ENCODE data around the gene CASS4. TPM values are rescaled to one million over a fixed set of nuclear protein-coding genes. Genes with fewer than 3 reads are reported as not detected.

The CASS4 gene
- total RNA-seq, 1 experiment from 2014 or later: 0.17 TPM

DNA sequence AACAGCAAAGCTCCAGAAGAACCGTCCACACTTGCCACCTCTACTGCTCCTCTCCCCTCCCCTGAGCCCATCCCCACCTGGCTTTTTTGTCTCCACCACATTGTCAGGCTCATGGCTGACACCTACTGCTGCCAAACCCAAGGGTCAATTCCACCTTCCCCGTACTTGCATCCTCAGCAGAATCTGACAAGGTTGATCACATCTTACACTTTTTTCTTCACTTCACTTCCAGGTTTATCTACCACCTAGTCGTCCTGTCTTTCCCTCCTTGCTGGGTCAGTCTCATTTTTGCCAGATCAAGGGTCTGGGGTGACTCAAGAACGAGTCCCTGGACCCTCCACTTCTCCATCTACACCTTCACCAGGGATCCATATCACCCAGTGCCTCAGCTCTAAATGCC lies 23.2 kb upstream of the CASS4 start:
- H4K20me1 ChIP-seq (ENCODE audit: insufficient read depth): no peaks in the 10 kb centered on the region
- H3K9me3 ChIP-seq (ENCODE audit: control insufficient read depth in 1 of 2, insufficient read depth in 1 of 2, low read depth in 1 of 2, low read length in 2 of 2): no peaks in the 10 kb centered on the region
- H3K27ac ChIP-seq (ENCODE audit: low read depth, low read length): no peak overlapping the region
- POLR2A ChIA-PET: no interaction called here
- no peaks in the 10 kb centered on the region for H3K9me2 ChIP-seq (ENCODE audit: insufficient read depth)
- no peak for ATAC-seq
- peaks cover 29 to 39% of the 10 kb centered on the region in 2 experiments for H3K36me3 ChIP-seq (ENCODE audit: control insufficient read depth in 1 of 2, insufficient read depth in 2 of 2, low read length in 2 of 2)
- H3K9ac ChIP-seq (ENCODE audit: low read length): no peak overlapping the region
- peaks cover 8 to 14% of the 10 kb centered on the region in 2 experiments; a peak in 3 of 4 replicates for H3K4me1 ChIP-seq (ENCODE audit: control insufficient read depth in 1 of 2, insufficient read depth in 2 of 2, low read length in 2 of 2)
- H3K79me2 ChIP-seq (ENCODE audit: insufficient read depth, low read length): peaks cover 95% of the 10 kb centered on the region
- no peak for DNase-seq (ENCODE audit: low read depth, low spot score)
- no peak overlapping the region for H2AFZ ChIP-seq (ENCODE audit: low read depth, low read length, poor library complexity, severe bottlenecking)
- H3K4me2 ChIP-seq (ENCODE audit: low read length): no peak overlapping the region
- CTCF ChIA-PET: no interaction called here
- H3K27me3 ChIP-seq (ENCODE audit: insufficient read depth, low read length): no peaks in the 10 kb centered on the region
- RAD21 ChIA-PET (ENCODE audit: low non-redundant PET in 1 of 2, low total read pairs in 2 of 2, uncharacterized antibody in 2 of 2, unreplicated experiment in 2 of 2): no interaction called here
- no TSS peak for BruUV-seq (replicated peaks)
- intact Hi-C loops (cut with micrococcal nuclease): no loop called here
- no peak overlapping the region for H3K4me3 ChIP-seq (replicated peaks in 1 of 2; ENCODE audit: low read depth in 1 of 2, low read length in 2 of 2)
- TF ChIP-seq EZH2 (IDR thresholded peaks at IDR 0.05) (no peak), EGR1 (IDR thresholded peaks at IDR 0.05; ENCODE audit: low read depth) (no peak), FOSL1 (IDR thresholded peaks at IDR 0.05; ENCODE audit: low read depth) (no peak), ELF1 (IDR thresholded peaks at IDR 0.05; ENCODE audit: borderline replicate concordance, low read depth) (no peak), EZH2phosphoT487 (IDR thresholded peaks at IDR 0.05; ENCODE audit: borderline replicate concordance) (no peak), CEBPB (IDR thresholded peaks at IDR 0.05; ENCODE audit: low read depth) (no peak)
- TF ChIP-seq, protein P1, sequence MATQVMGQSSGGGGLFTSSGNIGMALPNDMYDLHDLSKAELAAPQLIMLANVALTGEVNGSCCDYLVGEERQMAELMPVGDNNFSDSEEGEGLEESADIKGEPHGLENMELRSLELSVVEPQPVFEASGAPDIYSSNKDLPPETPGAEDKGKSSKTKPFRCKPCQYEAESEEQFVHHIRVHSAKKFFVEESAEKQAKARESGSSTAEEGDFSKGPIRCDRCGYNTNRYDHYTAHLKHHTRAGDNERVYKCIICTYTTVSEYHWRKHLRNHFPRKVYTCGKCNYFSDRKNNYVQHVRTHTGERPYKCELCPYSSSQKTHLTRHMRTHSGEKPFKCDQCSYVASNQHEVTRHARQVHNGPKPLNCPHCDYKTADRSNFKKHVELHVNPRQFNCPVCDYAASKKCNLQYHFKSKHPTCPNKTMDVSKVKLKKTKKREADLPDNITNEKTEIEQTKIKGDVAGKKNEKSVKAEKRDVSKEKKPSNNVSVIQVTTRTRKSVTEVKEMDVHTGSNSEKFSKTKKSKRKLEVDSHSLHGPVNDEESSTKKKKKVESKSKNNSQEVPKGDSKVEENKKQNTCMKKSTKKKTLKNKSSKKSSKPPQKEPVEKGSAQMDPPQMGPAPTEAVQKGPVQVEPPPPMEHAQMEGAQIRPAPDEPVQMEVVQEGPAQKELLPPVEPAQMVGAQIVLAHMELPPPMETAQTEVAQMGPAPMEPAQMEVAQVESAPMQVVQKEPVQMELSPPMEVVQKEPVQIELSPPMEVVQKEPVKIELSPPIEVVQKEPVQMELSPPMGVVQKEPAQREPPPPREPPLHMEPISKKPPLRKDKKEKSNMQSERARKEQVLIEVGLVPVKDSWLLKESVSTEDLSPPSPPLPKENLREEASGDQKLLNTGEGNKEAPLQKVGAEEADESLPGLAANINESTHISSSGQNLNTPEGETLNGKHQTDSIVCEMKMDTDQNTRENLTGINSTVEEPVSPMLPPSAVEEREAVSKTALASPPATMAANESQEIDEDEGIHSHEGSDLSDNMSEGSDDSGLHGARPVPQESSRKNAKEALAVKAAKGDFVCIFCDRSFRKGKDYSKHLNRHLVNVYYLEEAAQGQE (IDR thresholded peaks at IDR 0.05; ENCODE audit: low read depth): no peak

DNA sequence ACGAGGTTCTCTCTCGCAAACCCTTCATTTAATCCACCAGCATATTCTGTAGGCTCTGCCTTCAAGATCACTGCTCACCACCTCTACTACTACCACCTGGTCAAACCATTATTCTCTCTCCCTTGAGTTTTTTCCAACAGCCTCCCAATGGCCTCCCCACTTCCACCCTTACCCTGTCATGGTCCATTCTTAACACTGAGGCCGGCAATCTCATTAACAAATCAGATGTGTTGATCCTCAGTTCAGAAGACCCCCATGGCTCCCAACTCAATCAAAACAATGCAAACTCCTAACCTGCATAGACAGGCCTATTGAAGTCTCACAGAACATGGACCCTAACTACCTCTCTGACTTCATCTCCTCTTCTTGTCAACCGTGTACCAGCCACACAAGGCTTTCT lies 22.3 kb upstream of the CASS4 start:
- H3K27ac ChIP-seq (ENCODE audit: low read depth, low read length): no peak overlapping the region
- RAD21 ChIA-PET (ENCODE audit: low non-redundant PET in 1 of 2, low total read pairs in 2 of 2, uncharacterized antibody in 2 of 2, unreplicated experiment in 2 of 2): no interaction called here
- peaks cover 11 to 16% of the 10 kb centered on the region in 2 experiments; a peak in 3 of 4 replicates for H3K4me1 ChIP-seq (ENCODE audit: control insufficient read depth in 1 of 2, insufficient read depth in 2 of 2, low read length in 2 of 2)
- no peaks in the 10 kb centered on the region for H4K20me1 ChIP-seq (ENCODE audit: insufficient read depth)
- H3K4me2 ChIP-seq (ENCODE audit: low read length): no peak overlapping the region
- no peak overlapping the region for H2AFZ ChIP-seq (ENCODE audit: low read depth, low read length, poor library complexity, severe bottlenecking)
- BruUV-seq (replicated peaks): no TSS peak
- TF ChIP-seq, protein P2, sequence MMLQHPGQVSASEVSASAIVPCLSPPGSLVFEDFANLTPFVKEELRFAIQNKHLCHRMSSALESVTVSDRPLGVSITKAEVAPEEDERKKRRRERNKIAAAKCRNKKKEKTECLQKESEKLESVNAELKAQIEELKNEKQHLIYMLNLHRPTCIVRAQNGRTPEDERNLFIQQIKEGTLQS (IDR thresholded peaks at IDR 0.05): no peak
- TF ChIP-seq SP1 (IDR thresholded peaks at IDR 0.05; ENCODE audit: low read depth) (no peak), EZH2phosphoT487 (IDR thresholded peaks at IDR 0.05; ENCODE audit: borderline replicate concordance) (no peak), EGR1 (IDR thresholded peaks at IDR 0.05; ENCODE audit: low read depth) (no peak), RAD21 (IDR thresholded peaks at IDR 0.05; ENCODE audit: low read depth) (no peak), POLR2AphosphoS5 (IDR thresholded peaks at IDR 0.05; ENCODE audit: low read depth, low read length) (no peak), POLR2A (IDR thresholded peaks at IDR 0.05; ENCODE audit: borderline replicate concordance, extremely low read depth, insufficient read depth, insufficient read length) (no peak), ZNF274 (IDR thresholded peaks at IDR 0.05; ENCODE audit: low read depth, low read length) (no peak), CEBPB (IDR thresholded peaks at IDR 0.05; ENCODE audit: low read depth) (no peak), ZFX (IDR thresholded peaks at IDR 0.05) (no peak), EZH2 (IDR thresholded peaks at IDR 0.05) (no peak), TCF7L2 (IDR thresholded peaks at IDR 0.05; ENCODE audit: borderline replicate concordance, extremely low read depth, insufficient read depth, insufficient read length) (no peak), ELF1 (IDR thresholded peaks at IDR 0.05; ENCODE audit: borderline replicate concordance, low read depth) (no peak), SIN3A (IDR thresholded peaks at IDR 0.05; ENCODE audit: low read depth) (no peak), YY1 (IDR thresholded peaks at IDR 0.05; ENCODE audit: extremely low read depth, insufficient replicate concordance, low read depth, low read length) (no peak)
- TF ChIP-seq, protein P3, sequence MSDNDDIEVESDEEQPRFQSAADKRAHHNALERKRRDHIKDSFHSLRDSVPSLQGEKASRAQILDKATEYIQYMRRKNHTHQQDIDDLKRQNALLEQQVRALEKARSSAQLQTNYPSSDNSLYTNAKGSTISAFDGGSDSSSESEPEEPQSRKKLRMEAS (IDR thresholded peaks at IDR 0.05): no peak
- peaks cover 95% of the 10 kb centered on the region for H3K79me2 ChIP-seq (ENCODE audit: insufficient read depth, low read length)
- CTCF ChIA-PET: no interaction called here
- DNase-seq (ENCODE audit: low read depth, low spot score) (no peak), ATAC-seq (no peak)
- no peaks in the 10 kb centered on the region for H3K27me3 ChIP-seq (ENCODE audit: insufficient read depth, low read length)
- H3K9me3 ChIP-seq (ENCODE audit: control insufficient read depth in 1 of 2, insufficient read depth in 1 of 2, low read depth in 1 of 2, low read length in 2 of 2): no peaks in the 10 kb centered on the region
- intact Hi-C loops (cut with micrococcal nuclease): loop anchor here (5.0 kb wide), 2 partner anchors 77 to 962 kb away; partner anchors contain the start of genes RAE1 and RTF2
- no peaks in the 10 kb centered on the region for H3K9me2 ChIP-seq (ENCODE audit: insufficient read depth)
- POLR2A ChIA-PET: no interaction called here
- H3K36me3 ChIP-seq (ENCODE audit: control insufficient read depth in 1 of 2, insufficient read depth in 2 of 2, low read length in 2 of 2): peaks cover 23 to 31% of the 10 kb centered on the region in 2 experiments
- no peak overlapping the region for H3K4me3 ChIP-seq (replicated peaks in 1 of 2; ENCODE audit: low read depth in 1 of 2, low read length in 2 of 2)
- H3K9ac ChIP-seq (ENCODE audit: low read length): no peak overlapping the region

Measured in HCT116 (cell line).